K562 (cell line): ENCODE measurements around the gene MXRA7.

Experiments
- GATAD2A ChIP-seq: fragments of 450-650 bp; IDR thresholded peaks from 2 replicates; pipeline ENCODE4 v1.6.1; 2017
- TF ChIP-seq, protein P1 (sequence below): fragments of 450-650 bp; formaldehyde crosslinking; IDR thresholded peaks from 2 replicates; pipeline ENCODE4 v1.4.0; 2022; ENCODE audit warnings: mild to moderate bottlenecking, moderate library complexity
- TF ChIP-seq, protein P2 (sequence below), 3 experiments: IDR thresholded peaks in 2 of 3; conservative IDR thresholded peaks in 1 of 3; 2 replicates each; pipeline ENCODE4 v1.5.1; 2011 to 2012; ENCODE audit warnings: low read length in 3 of 3, mild to moderate bottlenecking in 3 of 3, control low read depth in 2 of 3, improper control_type of control experiment in 1 of 3, inconsistent platforms in 1 of 3, low read depth in 1 of 3, mixed read lengths in 1 of 3, moderate library complexity in 1 of 3; ENCODE audit not compliant: insufficient read depth in 2 of 3

DNA sequence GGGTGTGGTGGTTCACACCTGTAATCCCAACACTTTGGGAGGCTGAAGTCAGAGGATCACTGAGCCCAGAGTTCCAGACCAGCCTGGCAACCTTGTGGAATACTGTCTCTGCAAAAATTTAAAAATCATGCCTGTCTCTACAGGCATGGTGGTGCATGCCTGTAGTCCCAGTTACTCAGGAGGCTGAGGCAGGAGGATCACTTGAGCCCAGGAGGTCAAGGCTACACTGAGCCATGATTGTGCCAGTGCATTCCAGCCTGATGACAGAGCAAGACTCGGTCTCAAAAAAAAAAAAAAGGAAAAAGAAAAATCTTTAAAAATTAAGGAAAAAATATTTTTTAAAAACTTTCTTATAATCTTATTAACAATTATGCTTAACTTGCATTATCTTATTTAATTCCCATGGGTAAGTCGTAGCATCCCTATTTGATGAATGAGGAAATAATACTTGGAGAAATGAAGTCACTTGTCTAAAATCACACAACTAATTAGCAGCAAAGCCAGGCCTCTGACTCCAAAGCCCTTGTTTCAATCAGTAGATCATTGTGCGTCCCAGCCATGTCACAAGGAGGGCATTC, 40.7 kb upstream of the MXRA7 start:
- TF ChIP-seq GATAD2A, result no peak
- TF ChIP-seq, protein P1, sequence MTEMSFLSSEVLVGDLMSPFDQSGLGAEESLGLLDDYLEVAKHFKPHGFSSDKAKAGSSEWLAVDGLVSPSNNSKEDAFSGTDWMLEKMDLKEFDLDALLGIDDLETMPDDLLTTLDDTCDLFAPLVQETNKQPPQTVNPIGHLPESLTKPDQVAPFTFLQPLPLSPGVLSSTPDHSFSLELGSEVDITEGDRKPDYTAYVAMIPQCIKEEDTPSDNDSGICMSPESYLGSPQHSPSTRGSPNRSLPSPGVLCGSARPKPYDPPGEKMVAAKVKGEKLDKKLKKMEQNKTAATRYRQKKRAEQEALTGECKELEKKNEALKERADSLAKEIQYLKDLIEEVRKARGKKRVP (CRISPR knock-in tag), result no peak
- TF ChIP-seq, protein P2, sequence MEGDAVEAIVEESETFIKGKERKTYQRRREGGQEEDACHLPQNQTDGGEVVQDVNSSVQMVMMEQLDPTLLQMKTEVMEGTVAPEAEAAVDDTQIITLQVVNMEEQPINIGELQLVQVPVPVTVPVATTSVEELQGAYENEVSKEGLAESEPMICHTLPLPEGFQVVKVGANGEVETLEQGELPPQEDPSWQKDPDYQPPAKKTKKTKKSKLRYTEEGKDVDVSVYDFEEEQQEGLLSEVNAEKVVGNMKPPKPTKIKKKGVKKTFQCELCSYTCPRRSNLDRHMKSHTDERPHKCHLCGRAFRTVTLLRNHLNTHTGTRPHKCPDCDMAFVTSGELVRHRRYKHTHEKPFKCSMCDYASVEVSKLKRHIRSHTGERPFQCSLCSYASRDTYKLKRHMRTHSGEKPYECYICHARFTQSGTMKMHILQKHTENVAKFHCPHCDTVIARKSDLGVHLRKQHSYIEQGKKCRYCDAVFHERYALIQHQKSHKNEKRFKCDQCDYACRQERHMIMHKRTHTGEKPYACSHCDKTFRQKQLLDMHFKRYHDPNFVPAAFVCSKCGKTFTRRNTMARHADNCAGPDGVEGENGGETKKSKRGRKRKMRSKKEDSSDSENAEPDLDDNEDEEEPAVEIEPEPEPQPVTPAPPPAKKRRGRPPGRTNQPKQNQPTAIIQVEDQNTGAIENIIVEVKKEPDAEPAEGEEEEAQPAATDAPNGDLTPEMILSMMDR (IDR thresholded peaks at IDR 0.05 in 2 of 3, conservative IDR thresholded peaks at IDR 0.05 in 1 of 3; ENCODE audit: insufficient read depth in 2 of 3, low read depth in 1 of 3, low read length in 3 of 3), result no peak
